Fibroblast of lung (primary cell): ENCODE measurements around the gene SEC61A2.

ENCODE experiments used
- CTCF ChIP-seq, 2 donors: IDR thresholded peaks in 1 of 2; conservative IDR thresholded peaks in 1 of 2; 1 replicate in 1 of 2; 2 replicates in 1 of 2; pipeline ENCODE4 v1.5.1; 2011 to 2012; ENCODE audit warnings: low read length in 2 of 2, control low read depth in 1 of 2, inconsistent platforms in 1 of 2, low read depth in 1 of 2, mild to moderate bottlenecking in 1 of 2
- EZH2 ChIP-seq: IDR thresholded peaks from 2 replicates; pipeline ENCODE4 v1.5.1; 2012; ENCODE audit warnings: low read length, control low read depth, mild to moderate bottlenecking; ENCODE audit errors: missing control alignments

- no peak for TF ChIP-seq CTCF (conservative IDR thresholded peaks at IDR 0.05 in 1 of 2, IDR thresholded peaks at IDR 0.05 in 1 of 2; ENCODE audit: low read depth in 1 of 2, low read length in 2 of 2)
- TF ChIP-seq EZH2, result no peak
These were observed at the start of gene SEC61A2 for GRCh38 chr10:12129222-12130111.
